HG03175 (cell line): ENCODE data around the gene FGF19.

Source experiments
- ATAC-seq: cut with Tn5 transposase; IDR thresholded peaks from one replicate; pipeline ENCODE4 v1.9.1; 2021; ENCODE audit warnings: mild to moderate bottlenecking, moderate library complexity; ENCODE audit not compliant: unreplicated experiment

The FGF19 gene

DNA sequence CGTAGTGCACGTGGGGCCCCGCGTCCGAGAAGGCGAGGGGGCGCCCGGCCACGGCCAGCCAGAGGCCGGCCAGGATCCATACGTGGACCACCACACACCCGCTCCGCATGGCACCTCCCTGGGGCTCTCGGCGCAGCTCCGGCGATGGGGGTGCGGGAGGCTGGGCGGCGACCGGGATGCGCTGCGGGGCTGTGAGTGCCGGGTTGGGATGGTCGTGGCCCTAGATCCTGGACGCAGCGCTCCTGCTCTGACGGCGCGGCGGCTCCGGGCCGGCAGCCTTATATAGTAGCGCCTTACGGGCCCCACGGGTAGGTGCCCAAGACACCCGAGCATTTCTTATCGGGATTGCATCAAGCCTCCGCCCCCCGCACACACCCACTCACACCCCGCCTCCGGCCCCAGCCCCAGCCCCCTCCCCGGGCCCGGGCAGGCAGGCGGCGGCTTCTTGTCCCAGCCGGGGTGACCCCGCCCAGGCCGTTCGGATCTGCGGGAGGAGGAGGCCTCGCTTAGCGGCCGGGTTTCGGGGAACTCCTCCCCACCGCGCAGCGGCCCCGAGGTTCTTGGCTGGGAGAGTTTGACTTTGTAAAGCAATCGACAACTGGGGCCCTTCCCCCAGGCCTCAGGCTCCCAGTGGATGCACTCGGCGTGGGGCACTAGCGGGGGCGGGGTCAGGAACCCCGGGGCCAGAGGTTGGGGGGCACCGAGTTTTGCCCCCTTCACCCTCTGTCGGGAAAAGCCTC lies at the start of gene FGF19:
Gene FGF19 (minus strand): TSS at position 255 of the 740 bp plus-strand sequence. CDS start 146 bp downstream, at position 109.
- ATAC-seq: no peak

DNA sequence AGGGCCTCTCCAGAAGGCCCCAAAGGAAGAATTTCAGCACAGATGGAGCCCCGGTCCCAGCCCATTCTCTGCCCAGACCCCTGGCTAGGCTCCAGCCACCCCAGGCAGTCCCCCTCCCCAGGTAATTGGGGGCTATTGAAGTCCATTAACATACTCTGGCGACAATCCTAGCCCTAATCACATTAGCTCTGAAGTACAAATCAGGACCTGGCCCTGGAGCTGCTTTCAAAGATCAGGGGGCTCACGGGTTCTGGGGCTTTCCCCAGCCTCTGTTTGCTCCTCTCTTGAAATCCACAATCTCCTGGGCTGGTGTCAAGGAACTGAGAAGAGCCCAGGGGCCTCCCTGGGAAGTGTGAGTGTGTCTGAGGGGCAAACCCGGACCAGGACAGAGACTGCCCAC lies 49.1 kb upstream of the FGF19 start:
- no peak for ATAC-seq

GRCh38 chr11:69750875-69751597 lies 47.2 kb upstream of the FGF19 start:
- no peak for ATAC-seq

- ATAC-seq: no peak
Measured at GRCh38 chr11:69750108-69750850, 46.5 kb upstream of the FGF19 start.

DNA sequence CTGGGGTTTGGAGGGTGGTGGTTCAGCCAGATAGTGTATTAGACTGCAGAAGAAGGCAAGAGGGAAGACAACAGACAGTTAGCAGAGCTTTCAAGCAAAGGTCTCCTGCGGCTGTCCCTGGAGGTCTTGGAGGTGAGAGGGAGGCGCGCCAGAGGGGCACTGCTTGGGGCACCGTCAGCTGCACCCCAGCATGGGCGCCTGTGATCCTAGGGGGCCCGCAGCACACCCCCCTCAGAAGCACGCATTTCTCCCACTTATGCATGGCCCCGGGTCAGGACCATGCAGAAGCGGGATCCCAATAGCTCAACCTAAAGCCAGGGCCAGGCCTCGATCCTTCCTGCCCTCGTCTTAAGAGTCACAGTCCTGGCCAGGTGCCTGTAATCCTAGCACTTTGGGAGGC lies 44.8 kb upstream of the FGF19 start:
- no peak for ATAC-seq

DNA sequence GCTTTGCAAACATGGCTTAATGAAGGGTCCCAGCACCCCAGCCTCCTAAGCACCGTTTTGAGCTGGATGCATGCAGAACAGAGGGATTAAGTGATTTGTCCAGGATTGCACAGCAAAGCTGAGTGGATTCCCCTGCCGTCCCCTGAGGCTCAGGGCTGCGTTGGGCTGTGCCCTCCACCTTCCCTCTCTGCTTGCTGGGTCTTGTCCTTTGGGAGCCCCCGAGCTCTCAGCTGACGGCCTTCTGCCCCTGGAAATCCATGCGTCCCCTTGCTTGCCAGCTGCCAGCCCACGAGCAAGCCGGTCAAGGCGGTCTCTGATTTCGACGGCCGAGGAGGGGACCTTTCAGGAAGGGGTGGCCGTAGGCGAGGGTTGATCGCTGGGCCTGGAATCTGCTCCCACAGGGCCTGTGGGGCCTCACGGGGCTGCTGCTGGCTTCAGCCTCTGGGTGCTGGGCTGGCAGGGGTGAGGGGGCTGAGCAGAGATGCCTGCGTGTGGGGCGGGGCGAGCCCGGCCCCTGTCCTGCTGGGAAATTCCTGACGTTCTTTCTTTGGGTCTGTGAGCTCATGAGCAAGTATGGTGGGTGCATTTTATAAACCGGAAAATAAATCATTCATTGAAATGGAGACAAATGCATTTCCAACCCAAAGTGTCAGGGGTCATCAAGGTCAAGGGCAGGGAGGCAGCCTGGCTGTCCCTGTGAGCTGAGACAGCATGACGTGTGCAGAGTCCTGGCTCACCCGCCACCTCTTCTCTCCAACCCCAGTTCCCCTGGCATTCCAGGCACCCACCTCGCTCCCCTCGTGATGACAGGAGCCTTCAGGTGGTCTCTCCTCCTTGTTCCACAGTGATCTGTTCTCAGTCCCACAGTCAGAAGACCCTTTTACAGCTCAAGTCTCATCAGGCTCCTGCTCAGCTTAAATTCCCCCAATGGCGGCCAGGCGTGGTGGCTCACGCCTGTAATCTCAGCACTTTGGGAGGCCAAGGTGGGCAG lies 43.2 kb upstream of the FGF19 start:
- no peak for ATAC-seq

- ATAC-seq: no peak
Measured at GRCh38 chr11:69746140-69746539, 42.3 kb upstream of the FGF19 start.

DNA sequence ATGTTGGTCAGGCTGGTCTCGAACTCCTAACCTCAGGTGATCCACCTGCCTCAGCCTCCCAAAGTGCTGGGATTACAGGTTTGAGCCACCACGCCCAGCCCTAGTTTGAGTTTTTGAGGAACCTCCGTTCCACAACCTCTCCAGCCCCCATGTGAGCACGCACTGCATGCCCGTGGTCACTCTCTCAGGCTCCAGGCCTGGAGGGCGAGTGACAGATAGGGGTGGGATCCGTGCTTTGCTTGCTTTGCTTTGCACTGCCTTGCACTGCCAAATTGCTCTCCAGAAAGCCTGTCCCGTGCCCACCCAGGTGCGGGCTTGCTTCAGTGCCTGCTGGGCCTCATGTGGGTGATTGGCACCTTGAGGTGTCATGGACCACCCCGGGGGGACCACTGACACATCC lies 41.4 kb upstream of the FGF19 start:
- no peak for ATAC-seq

- no peak for ATAC-seq
Measured at GRCh38 chr11:69744435-69744834, 40.6 kb upstream of the FGF19 start.

- no peak for ATAC-seq
Measured at GRCh38 chr11:69734841-69735240, 31.0 kb upstream of the FGF19 start.

DNA sequence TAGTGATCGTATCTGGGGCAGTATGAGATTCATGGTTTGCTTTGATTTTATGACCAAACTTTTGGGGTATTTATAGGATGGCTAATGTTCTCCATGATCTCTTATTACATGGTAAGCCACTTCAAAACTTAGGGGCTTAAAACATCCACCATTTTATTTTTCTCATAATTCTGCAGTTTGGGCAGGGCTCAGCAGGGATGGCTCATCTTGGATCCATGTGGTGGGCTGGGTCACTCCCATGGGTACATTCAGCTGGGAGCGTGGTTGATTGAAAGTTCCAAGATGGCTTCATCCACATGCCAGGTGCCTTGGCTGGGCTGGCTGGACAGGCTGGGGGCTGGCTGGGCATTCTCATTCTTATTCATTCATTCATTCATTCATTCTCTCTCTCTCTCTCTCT lies 30.5 kb upstream of the FGF19 start:
- ATAC-seq: no peak

GRCh38 chr11:69732910-69733309 lies 29.1 kb upstream of the FGF19 start:
- no peak for ATAC-seq

- ATAC-seq: no peak
Measured at GRCh38 chr11:69731110-69731509, 27.3 kb upstream of the FGF19 start.

- ATAC-seq: no peak
Measured at GRCh38 chr11:69730500-69730899, 26.7 kb upstream of the FGF19 start.

DNA sequence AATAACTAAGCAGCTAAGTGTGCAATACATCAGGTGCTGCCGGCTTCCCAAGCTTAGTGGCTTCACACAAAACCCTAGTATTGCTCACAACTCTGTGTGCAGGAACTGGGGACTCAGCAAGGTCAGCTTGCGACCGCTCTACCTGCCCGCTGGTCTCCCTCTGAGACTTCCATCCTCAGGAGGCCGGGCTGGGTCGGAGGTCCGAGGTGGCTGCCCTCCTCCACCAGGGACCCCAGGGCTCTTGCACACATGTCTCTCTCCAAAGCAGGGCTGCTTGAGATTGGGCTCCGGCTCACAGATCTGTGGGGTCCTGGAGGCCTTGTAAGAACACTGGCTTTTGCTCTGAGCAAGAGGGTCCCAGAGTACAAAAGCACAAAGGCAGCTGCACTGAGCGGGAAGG lies 25.4 kb upstream of the FGF19 start:
- no peak for ATAC-seq

DNA sequence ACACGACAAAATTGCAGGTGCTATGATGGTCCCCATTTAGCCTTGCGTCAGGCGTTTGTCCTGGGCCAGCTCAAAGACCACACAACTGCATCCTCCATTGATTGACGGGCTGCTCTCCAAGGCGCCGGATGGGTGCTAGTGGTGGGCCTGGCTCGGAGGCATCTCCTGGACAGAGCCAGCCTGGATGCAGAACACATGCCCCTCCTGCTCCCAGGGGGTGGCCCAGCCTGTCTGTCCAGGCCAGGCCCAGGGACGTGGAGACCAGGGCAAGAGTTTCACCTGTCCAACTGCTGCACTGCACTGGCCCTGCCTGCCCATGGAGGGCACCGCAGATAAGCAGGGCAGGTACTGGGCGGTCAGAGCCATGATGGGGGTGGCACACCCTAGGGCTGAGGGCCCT lies 23.4 kb upstream of the FGF19 start:
- no peak for ATAC-seq

GRCh38 chr11:69726481-69726880 lies 22.7 kb upstream of the FGF19 start:
- no peak for ATAC-seq

DNA sequence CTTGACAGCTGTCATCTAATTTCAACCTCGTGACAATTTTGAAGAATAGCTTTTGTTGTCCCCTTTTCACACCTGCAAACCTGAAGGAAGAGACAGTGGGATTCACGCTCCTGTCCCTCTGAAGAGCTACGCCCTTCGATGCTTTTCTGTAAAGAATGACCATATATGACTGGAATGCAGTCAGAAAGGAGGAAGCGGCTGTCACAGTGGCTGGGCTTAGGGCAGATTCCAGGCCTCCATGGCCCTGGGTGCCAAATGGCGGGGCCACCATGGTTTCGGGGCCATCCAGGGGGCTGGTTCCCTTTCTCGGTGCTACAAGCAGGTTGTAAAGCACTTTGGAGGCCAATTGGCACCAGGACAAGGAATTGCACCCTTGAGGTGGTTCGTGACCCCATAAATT lies 22.2 kb upstream of the FGF19 start:
- ATAC-seq: no peak

DNA sequence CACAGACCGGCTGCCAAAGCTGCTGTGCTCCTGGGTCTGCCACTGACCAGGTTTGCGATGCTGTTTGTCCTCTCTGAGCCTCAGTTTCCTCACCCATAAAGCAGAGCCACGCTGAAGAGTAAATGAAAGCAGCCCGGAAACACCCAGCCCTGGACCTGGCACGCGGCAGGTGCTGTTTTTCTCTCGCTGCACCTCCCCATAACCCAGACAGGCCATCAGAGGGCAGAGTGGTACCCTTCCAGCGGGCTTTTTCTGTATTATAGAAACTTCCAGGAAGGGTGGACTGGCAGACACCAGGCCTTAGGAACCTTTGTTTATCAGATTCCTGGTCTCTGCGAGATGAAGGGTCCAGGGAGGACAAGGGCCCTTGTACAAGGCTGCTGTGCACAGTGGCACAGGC lies 17.9 kb upstream of the FGF19 start:
- no peak for ATAC-seq

GRCh38 chr11:69721106-69721505 lies 17.3 kb upstream of the FGF19 start:
- ATAC-seq: no peak

DNA sequence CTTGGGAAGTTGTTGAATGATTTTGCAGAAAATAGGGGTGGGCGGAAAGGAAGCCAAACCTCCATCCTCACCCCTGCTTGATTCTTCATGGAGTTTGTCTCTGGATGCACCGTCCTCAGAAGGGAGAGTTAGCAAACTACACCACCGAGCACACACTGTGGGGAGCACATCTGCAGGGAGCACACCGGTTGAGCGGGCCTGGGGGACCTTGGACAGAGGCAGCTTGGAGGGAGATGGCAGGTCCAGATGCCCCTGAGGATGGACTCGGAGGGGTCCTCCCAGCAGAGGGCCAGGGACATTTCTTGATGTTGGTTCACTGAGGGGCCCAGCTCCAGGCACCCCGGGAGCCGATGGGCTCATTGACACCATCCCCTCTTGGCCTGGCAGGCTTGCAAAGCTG lies 15.1 kb upstream of the FGF19 start:
- no peak for ATAC-seq
